Left ventricle myocardium superior (tissue), 1 donor: ENCODE data around the gene MPL. TPM values are rescaled to one million over a fixed set of nuclear protein-coding genes. Genes with fewer than 3 reads are reported as not detected.

Experiments used
- ATAC-seq: fragments of 200-7000 bp; cut with Tn5 transposase; one replicate; pipeline ENCODE4 v1.9.1; 2020; ENCODE audit warnings: mild to moderate bottlenecking, moderate library complexity
- DNase-seq: peaks from one replicate; pipeline ENCODE4 v3.0.0-alpha.2; 2020
- intact Hi-C: fragments of 100-400 bp; cut with micrococcal nuclease; formaldehyde crosslinking; loops from one replicate; pipeline ENCODE4 v1.11.0; 2022
- total RNA-seq: library from RNA; stranded (reverse); fragmentation: NEBNext Ultra II Directional; extraction: Animal tissue kit (Norgen Biotek cat#: 25700); gene quantifications from one replicate; pipeline ENCODE4 v1.2.1, GENCODE V29; 2021
- donor health status: DM: no; HTN: yes; CAD: no; lungs with severe emphysema.

Gene MPL
- total RNA-seq, 1 donor from 2014 or later, result 0.40 TPM

DNA sequence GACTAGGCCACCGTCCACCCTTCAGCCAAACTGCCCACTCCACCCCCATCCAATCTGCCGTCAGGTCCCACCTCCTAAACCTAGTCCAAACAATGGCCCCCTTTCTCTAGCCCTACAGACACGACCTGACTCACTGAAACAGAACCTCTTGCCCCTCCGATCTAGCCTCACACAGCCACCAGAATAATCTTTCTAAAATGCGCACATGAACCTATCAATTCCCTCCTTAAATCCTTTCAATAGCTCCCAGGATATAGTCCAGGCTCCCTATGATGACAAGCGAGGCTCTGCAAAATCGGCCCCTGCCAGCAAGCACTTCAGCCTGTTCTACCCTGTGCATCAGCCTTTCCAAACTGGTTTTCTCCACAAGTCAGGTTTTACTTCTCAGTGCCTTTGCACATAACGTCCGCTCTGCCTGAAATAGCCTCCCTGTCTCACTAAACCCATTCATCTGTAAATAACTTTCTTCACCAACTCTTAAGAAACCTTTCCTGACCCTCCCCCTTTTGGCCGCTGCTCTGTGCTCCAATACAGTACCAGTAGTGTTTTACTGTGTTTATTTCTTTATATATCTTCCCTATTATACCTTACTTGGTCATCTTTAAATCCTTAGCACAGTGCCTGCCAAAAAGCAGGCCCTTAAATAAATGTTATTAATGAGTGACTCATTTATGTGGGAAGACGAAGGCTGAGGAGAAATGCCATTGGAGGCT, 12.1 kb downstream of the MPL start:
- intact Hi-C loops, result no loop called here
- DNase-seq (peak; percentile 68), ATAC-seq (peak; percentile 46)

DNA sequence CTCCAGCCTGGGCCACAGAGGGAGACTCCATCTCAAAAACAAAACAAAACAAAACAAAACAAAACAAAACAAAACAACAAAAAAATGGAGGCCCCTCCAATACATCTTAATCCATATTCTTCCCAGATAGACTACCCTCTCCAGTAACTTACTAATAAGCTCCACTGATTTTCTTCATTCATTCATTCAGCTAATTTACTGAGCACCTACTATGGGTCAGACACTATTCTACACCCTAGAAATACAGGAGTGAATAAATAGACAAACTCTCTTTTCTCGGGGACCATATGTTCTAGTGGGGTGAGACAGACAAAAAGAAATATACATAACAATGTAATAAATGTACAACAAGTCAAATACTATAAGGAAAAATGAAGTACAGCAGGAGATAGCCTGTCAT, 13.4 kb downstream of the MPL start:
- no peak for DNase-seq
- intact Hi-C loops, result no loop called here
- no peak for ATAC-seq

DNA sequence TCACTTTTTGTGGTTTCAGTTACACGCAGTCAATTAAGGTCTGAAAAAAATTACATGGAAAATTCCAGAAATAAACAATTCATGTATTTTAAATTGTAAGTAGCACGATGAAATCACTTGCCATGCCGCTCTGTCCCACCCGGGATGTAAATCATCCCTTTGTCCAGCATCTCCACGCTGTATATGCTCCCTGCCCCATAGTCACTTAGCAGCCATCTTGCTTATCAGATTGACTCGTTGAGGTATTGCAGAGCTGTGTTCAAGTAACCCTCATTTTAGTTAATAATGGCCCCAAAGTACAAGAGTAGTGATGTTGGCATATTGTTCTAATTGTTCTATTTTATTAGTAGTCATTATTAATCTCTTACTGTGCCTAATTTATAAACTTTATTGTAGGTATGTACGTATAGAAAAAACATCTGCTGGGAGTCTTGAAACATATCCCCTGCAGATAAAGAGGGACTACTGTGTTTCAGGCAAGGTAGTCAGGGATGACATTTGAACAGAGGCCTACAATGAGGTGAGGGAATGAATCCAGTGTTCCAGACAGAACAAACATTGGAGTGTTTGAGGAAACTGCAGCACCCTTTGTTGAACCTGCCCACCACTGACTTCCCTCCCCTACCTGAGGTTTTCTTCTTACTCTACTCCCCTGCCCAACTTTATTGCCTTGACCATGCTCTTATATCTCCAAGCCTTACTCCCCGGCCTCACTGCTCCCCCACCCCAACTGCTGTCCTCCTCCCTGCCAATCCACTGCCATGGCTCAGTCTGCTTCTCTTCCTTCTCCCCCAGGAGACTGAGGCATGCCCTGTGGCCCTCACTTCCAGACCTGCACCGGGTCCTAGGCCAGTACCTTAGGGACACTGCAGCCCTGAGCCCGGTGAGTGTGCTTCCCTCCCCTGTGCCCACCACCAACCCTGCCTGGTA, 14.1 kb downstream of the MPL start:
- DNase-seq, result no peak
- no peak for ATAC-seq
- intact Hi-C loops, result no loop called here

DNA sequence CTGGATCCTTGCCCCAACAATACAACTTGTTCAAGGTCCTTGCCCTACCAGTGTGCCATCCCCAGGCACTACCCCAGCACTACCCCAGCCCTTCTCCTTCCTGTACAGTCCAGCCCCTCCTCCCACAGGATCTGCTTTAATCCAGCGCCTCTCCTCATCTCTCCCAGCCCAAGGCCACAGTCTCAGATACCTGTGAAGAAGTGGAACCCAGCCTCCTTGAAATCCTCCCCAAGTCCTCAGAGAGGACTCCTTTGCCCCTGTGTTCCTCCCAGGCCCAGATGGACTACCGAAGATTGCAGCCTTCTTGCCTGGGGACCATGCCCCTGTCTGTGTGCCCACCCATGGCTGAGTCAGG, 14.7 kb downstream of the MPL start:
- no peak for ATAC-seq
- intact Hi-C loops, result no loop called here
- no peak for DNase-seq

DNA sequence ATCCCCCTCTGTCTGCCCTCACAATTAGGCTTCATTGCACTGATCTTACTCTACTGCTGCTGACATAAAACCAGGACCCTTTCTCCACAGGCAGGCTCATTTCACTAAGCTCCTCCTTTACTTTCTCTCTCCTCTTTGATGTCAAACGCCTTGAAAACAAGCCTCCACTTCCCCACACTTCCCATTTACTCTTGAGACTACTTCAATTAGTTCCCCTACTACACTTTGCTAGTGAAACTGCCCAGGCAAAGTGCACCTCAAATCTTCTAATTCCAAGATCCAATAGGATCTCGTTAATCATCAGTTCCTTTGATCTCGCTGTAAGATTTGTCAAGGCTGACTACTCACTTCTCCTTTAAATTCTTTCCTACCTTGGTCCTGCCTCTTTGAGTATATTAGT, 15.3 kb downstream of the MPL start:
- ATAC-seq, result no peak
- DNase-seq, result no peak
- intact Hi-C loops, result no loop called here

DNA sequence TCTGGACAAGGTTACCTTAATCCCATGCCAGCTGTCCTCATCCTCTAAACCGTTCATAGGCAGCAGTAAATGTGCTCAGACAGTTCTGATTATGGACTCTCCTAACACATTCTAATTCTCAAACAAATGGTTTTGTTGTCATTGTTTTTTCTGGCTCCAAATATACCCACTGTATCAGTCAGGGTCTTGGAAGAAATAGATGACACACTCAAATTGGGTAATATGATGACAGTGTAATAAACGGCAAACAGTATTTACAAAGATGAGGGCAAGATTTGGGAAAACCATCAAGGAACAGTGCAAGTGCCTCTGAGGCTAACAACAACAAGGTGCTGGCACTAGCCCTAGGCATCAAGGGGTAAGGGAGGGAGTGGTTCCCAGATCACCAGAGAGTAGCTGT, 16.9 kb downstream of the MPL start:
- DNase-seq, result no peak
- intact Hi-C loops, result no loop called here
- ATAC-seq, result no peak

DNA sequence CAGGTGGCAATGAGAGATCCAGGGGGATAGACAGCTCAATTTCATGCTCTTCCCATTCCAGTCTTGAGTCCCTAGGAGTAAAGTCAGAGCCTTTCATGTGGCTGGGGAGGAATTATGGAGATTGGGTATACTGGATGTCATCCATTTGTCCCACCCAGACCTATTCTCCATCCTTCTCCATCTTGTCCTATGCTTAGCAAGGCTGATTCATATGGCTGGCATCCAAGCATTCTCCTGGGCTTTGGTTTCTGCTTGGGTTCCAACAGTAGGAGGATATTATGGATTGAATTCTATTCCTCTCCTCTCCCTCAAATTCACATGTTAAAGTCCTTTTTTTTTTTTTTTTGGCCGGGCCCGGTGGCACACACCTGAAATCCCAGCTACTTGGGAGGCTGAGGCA, 17.3 kb downstream of the MPL start:
- intact Hi-C loops, result no loop called here
- ATAC-seq, result no peak
- no peak for DNase-seq

DNA sequence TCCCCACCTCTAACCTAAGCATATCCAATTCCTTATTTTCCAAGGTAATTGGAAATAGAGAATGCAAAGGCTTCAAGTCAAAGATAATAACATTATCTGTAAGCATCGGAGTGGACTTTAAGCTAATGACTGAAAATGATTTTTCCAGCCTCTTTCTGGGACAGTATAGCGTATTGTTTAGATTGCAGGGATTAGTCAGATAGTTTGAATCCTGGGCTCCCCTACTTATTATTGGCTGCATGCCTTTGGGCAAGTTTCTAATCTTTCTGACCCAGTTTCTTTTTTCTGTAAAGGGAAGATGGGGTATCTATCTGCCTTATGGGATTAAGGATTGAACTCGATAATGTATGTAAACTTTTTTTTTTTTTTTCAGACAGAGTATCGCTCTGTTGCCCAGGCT, 19.6 kb downstream of the MPL start:
- ATAC-seq (no peak), DNase-seq (no peak)
- intact Hi-C loops, result no loop called here

DNA sequence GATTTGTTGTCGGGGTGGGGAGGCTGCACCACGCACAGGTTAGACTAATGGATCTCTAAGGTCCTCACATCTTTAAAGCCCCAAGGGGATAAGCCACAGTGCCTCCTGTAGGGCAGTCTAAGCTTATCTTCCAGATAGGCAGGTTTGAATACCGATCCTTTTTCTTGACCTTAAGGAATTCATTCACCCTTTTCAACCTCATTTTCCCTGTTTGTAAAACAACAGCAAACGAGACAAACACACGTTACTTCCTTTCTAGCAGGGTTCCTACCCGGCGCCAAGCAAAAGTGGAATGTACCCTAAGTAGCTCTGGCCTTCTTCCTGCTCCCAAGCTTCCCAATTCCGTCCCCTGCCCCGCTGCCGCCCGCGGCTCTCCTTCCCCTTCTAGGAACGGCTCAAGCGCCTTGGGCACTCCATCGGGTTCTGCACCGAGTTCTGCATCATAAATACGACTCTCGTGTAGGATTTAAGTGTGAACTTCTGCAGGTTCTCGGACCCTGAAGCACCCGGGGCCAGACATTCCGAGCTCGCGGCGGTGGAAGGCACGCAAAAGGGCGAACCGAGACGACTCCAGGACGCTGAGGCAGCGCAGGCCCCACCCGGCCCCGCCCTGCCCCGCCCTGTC, 20.6 kb downstream of the MPL start:
- DNase-seq, result no peak
- peak; percentile 58 for ATAC-seq
- intact Hi-C loops, result no loop called here

DNA sequence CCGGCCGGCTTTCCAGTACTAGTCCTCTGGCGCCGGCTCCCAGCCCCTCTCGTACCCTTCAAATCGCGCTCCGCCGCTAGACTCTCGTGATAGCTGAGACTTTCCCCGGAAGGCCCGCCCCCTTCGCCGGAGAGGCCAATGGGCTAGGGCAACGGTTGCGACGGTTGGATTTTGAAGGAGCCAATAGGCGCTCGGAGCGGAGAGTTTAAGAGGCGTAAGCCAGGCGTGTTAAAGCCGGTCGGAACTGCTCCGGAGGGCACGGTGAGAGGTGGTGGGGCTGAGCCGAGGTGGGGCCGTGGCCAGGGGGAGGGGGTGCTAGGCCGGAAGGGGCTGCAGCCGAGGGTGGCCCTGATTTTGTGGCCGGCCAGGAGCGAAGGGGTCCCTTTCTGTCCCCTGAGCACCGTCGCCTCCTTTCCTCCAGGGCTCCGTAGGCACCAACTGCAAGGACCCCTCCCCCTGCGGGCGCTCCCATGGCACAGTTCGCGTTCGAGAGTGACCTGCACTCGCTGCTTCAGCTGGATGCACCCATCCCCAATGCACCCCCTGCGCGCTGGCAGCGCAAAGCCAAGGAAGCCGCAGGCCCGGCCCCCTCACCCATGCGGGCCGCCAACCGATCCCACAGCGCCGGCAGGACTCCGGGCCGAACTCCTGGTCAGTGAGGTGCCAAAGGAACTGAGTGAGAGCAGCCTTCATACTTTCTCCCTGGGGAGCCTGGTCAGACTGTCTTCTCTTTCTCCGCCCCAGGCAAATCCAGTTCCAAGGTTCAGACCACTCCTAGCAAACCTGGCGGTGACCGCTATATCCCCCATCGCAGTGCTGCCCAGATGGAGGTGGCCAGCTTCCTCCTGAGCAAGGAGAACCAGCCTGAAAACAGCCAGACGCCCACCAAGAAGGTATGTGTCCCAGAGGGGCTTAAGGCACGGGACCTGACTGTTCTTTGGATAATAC, 21.4 kb downstream of the MPL start, which contains the start of gene CDC20:
TSS of gene CDC20 (plus strand) at position 236 of the 948 bp plus-strand sequence. CDS start at position 471, 235 bp downstream.
- peak; percentile 98 for ATAC-seq
- intact Hi-C loops, result no loop called here
- DNase-seq, result peak; percentile 99

DNA sequence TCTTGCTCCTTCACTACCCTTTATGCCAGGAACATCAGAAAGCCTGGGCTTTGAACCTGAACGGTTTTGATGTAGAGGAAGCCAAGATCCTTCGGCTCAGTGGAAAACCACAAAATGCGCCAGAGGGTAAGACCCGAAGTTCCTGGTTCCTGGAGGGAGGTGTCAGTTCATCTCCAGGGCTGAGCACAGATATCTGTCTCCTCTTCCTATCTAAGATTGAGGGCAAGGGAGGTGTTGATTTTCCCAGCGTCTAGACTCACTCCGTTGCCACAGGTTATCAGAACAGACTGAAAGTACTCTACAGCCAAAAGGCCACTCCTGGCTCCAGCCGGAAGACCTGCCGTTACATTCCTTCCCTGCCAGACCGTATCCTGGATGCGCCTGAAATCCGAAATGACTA, 22.1 kb downstream of the MPL start:
- intact Hi-C loops, result no loop called here

DNA sequence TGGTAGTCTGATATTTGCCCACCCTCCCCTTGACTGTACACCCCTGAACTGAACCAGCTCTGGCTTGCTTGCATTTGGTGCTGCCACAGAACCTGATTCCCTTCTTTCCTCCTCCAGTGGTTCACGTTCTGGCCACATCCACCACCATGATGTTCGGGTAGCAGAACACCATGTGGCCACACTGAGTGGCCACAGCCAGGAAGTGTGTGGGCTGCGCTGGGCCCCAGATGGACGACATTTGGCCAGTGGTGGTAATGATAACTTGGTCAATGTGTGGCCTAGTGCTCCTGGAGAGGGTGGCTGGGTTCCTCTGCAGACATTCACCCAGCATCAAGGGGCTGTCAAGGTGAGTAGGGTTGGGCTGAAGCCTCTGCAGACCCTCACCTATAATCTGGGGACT, 23.0 kb downstream of the MPL start:
- DNase-seq, result no peak
- intact Hi-C loops, result no loop called here
- no peak for ATAC-seq

More for the DNA sequence above, 22.1 kb downstream of the MPL start:
- no peak for DNase-seq
- no peak for ATAC-seq

DNA sequence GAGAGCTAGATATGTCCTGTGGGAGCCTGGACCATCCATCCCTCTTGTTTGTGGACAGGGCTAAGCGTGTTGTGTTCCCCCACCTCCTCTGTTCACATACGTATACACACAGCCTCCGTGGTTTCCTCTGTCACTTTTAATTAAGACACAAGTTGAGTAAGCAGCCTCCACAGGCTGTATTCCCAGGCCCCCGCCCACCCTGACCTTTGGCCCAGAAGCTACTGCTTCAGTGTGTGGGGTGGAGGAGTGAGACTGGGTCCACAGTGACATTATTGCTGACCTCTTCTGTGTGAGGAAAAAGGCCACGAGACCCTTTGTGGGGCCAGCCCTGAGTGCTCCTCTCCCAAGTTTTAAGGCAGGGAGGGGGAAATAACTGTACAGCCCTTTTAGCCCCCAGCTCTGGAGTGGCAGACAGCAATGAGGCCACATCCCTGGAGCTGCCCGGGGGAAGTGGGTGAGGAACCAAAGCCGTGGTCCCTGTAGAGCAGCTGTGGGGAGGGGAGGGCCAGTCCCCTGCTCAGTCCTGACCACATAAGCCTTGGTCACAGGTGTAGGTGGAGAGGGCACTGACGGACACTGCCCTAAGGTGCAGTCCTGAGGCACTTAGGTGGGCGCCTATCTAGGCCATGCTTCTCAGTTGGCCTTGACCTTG, 25.8 kb downstream of the MPL start:
- intact Hi-C loops, result no loop called here
- DNase-seq (no peak), ATAC-seq (no peak)

DNA sequence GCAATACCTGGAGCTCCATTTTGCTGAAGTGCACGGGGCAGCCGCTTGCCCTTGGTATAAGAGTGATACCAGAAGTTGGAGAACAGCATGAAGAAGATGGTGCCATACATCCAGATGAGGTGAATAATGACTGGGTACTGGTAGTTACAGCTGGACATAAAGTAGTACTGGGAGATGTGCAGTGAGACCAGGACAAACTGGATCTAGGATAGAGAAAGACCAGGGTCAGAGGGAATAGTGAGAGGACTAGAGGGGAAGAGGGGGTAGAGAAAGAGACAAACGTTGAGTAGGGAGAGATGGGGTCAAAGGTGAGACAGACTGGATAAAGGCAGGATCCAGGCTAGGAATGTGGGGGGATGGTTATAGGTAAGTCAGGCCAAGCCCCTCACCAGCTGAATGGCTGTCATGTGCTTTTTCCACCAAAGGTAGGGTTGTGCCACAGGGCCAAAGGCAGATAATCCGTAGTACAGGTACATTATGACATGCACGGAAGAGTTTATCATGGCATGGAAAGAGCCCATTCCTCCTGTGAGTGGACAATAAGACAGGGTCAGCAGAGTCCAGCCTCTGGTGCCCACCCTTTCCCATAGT, 26.4 kb downstream of the MPL start:
- ATAC-seq, result no peak
- intact Hi-C loops, result no loop called here
- DNase-seq, result no peak

DNA sequence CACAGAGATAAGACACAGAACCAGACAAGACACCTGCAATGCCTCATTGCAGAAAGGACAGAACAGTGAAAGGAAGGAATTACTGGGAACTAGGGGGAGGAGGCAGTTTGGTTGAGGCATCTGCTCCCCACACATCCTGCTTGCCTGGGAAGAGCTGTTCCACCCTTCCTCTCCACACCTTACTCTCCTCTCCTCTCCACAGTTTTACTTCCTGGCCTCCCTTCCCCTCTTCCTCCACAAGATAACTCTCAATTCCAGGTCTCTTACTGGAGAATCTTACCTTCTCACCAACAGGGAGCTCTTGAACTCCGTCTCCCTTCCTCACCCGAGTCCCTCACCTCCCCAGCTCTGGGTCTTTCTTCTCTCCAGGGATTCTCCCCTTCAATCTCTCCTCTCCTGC, 28.1 kb downstream of the MPL start:
- intact Hi-C loops, result no loop called here
- no peak for DNase-seq
- no peak for ATAC-seq

DNA sequence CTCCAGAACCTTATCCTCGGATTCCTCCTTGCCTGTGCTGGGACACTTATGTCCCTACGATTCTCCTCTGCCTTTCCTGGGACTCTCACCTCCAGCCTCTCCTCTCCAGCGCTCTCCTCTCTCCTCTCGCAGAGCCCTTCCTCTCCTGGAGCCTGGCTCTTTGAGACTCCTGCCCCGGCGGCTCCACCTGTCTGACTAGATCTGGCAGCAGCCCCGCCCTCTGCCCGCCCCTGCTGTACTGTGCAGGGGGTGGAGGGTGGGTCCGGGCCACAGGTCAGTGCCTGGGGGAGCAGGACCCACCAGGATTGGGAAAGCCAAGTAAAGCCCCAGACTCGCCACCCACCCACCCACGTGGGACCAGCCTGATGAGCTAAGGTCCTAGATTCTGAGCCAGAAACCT, 28.6 kb downstream of the MPL start:
- ATAC-seq (no peak), DNase-seq (peak; percentile 35)
- intact Hi-C loops, result no loop called here

DNA sequence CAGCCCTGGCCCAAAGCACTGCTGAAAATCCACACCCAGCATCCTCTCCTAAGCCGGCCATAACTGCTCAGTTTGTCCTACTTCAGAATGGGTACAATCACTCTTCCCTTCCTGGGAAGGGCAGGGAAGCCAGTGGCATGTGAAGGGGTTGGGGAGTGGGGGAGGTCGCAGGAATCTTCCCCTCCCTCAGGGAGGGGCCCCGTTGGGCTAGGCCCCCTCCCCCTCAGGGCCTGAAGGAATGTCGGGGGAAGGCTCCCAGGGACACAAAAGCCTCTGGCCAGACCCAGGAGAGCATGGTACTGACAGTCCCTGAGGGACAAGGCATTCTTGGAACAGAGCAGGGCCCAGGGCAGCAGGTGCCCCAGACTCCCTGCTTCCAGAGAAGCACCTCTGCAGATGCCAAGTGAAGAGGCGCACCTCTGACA, 29.0 kb downstream of the MPL start:
- no peak for ATAC-seq
- intact Hi-C loops, result no loop called here
- no peak for DNase-seq
